GM18507 (cell line): ENCODE measurements around the gene MAP4K4.
"Not testable (repeated sequence)": the region's sequence is repeated elsewhere in the genome, so short reads cannot be mapped to it uniquely, and the experiment has no call there.

Experiments used
- DNase-seq: peaks from one replicate; pipeline ENCODE4 v3.0.0; 2011; ENCODE audit warnings: low read depth; ENCODE audit not compliant: insufficient read length; ENCODE audit errors: extremely low spot score
- FAIRE-seq: peaks from 2 replicates; lab custom pipeline; 2011; peaks lifted over from hg19 to GRCh38; lab: Jason Lieb, UNC

MAP4K4 gene

GRCh38 chr2:101909760-101910159 lies 212.3 kb downstream of the MAP4K4 start:
- no peak for FAIRE-seq

GRCh38 chr2:101912545-101912944 lies 215.0 kb downstream of the MAP4K4 start:
- DNase-seq, result no peak
- peak; percentile 80 for FAIRE-seq

More at GRCh38 chr2:101909760-101910159, 212.3 kb downstream of the MAP4K4 start:
- no peak for DNase-seq

- no peak for DNase-seq
- FAIRE-seq, result no peak
Observed at GRCh38 chr2:101921319-101921952, 223.9 kb downstream of the MAP4K4 start.

GRCh38 chr2:101921953-101922325 lies 224.4 kb downstream of the MAP4K4 start:
- FAIRE-seq, result no peak
- DNase-seq, result no peak

- DNase-seq, FAIRE-seq: not testable (repeated sequence)
Observed at GRCh38 chr2:101924311-101924710, 226.8 kb downstream of the MAP4K4 start.

- no peak for DNase-seq
- FAIRE-seq, result no peak
Observed at GRCh38 chr2:101930019-101930418, 232.5 kb downstream of the MAP4K4 start.

GRCh38 chr2:101930847-101931246 lies 233.3 kb downstream of the MAP4K4 start:
- FAIRE-seq, result no peak
- DNase-seq, result no peak

- DNase-seq (no peak), FAIRE-seq (no peak)
Observed at GRCh38 chr2:101931402-101931801, 233.9 kb downstream of the MAP4K4 start.

- DNase-seq, FAIRE-seq: not testable (repeated sequence)
Observed at GRCh38 chr2:101935764-101936163, 238.3 kb downstream of the MAP4K4 start.

GRCh38 chr2:101942851-101943250 lies 245.3 kb downstream of the MAP4K4 start:
- no peak for DNase-seq
- no peak for FAIRE-seq
